Common myeloid progenitor, CD34-positive (primary cell): ENCODE results near the gene ADAM30.
"Not testable (repeated sequence)": the region's sequence is repeated elsewhere in the genome, so short reads cannot be mapped to it uniquely, and the experiment has no call there.

Experiments used
- CTCF ChIA-PET: fragments of 350-600 bp; sonication (Branson Sonifier 250); formaldehyde crosslinking; loops from one replicate; lab custom pipeline; 2021; ENCODE audit warnings: antibody characterized with exemption; lab: Charles Lee
- POLR2A ChIA-PET: fragments of 350-600 bp; sonication (Branson Sonifier 250); formaldehyde crosslinking; loops from one replicate; lab custom pipeline; 2021; ENCODE audit warnings: antibody characterized with exemption; lab: Charles Lee
- DNase-seq, 3 donors: peaks; one replicate each; pipeline versions ENCODE4 v3.0.0 to v3.0.0-alpha.2; 2013
- H3K27ac ChIP-seq, 2 experiments: 1 replicate in 1 of 2; 2 replicates in 1 of 2; pipeline ENCODE4 v1.7.0; 2013; ENCODE audit warnings: inconsistent platforms in 2 of 2, low read length in 2 of 2, mild to moderate bottlenecking in 2 of 2, low read depth in 1 of 2, moderate library complexity in 1 of 2; ENCODE audit not compliant: severe bottlenecking in 2 of 2, insufficient read depth in 1 of 2, poor library complexity in 1 of 2
- H3K27me3 ChIP-seq, 5 experiments: replicated peaks in 2 of 5; 1 replicate in 3 of 5; 2 replicates in 2 of 5; pipeline versions ENCODE4 v1.6.1 to v1.7.0; 2013; ENCODE audit warnings: low read length in 4 of 5, mild to moderate bottlenecking in 2 of 5, moderate library complexity in 2 of 5, inconsistent platforms in 1 of 5; ENCODE audit not compliant: insufficient read depth in 5 of 5, control insufficient read depth in 4 of 5
- H3K36me3 ChIP-seq, 4 experiments: 1 replicate in 2 of 4; 2 replicates in 2 of 4; pipeline versions ENCODE4 v1.6.1 to v1.7.0; 2013; ENCODE audit warnings: low read length in 3 of 4, control low read depth in 1 of 4, mild to moderate bottlenecking in 1 of 4; ENCODE audit not compliant: control insufficient read depth in 4 of 4, insufficient read depth in 4 of 4
- H3K4me1 ChIP-seq, 4 experiments: 1 replicate in 3 of 4; 2 replicates in 1 of 4; pipeline versions ENCODE4 v1.6.1 to v1.7.1; 2013; ENCODE audit warnings: low read length in 3 of 4, mild to moderate bottlenecking in 3 of 4, control low read depth in 1 of 4, inconsistent platforms in 1 of 4, moderate library complexity in 1 of 4; ENCODE audit not compliant: control insufficient read depth in 4 of 4, insufficient read depth in 4 of 4; ENCODE audit errors: control extremely low read depth in 1 of 4
- H3K4me3 ChIP-seq, 7 experiments: 1 replicate in 4 of 7; 2 replicates in 3 of 7; pipeline versions ENCODE4 v1.5.1 to v1.7.0; 2013; ENCODE audit warnings: mild to moderate bottlenecking in 7 of 7, low read length in 6 of 7, moderate library complexity in 6 of 7, inconsistent platforms in 2 of 7, low read depth in 2 of 7, control low read depth in 1 of 7; ENCODE audit not compliant: insufficient read depth in 4 of 7, control insufficient read depth in 1 of 7; ENCODE audit errors: extremely low read depth in 1 of 7
- H3K9me3 ChIP-seq, 5 experiments: 1 replicate in 4 of 5; 2 replicates in 1 of 5; pipeline versions ENCODE4 v1.6.1 to v1.7.1; 2013; ENCODE audit warnings: low read length in 4 of 5, mild to moderate bottlenecking in 2 of 5, inconsistent platforms in 1 of 5, low read depth in 1 of 5, moderate library complexity in 1 of 5; ENCODE audit not compliant: control insufficient read depth in 4 of 5, insufficient read depth in 2 of 5; ENCODE audit errors: control extremely low read depth in 1 of 5
- WGBS: methylation state at CpG from one replicate; pipeline ENCODE4 v1.1.5; 2013; ENCODE audit not compliant: insufficient coverage; 5-methylcytosine and 5-hydroxymethylcytosine counted together

ADAM30 gene

GRCh38 chr1:119853155-119853554, 43.2 kb downstream of the ADAM30 start:
- H3K27ac ChIP-seq: no peak overlapping the region
- H3K4me1 ChIP-seq: peaks cover 0 to 2% (median under 1%) of the 10 kb centered on the region in 4 experiments
- CTCF ChIA-PET: interaction anchor here (0.8 kb wide), 1 partner anchor 20 kb away, joined by 3 read pairs; no protein-coding TSS in a partner anchor
- POLR2A ChIA-PET: no interaction called here
- WGBS: 97% methylated on average over 21 of the region's 23 CpGs
- DNase-seq: no peak
- no peaks in the 10 kb centered on the region for H3K27me3 ChIP-seq
- no peaks in the 10 kb centered on the region for H3K36me3 ChIP-seq
- no peaks in the 10 kb centered on the region for H3K9me3 ChIP-seq
- H3K4me3 ChIP-seq: no peak overlapping the region

DNA sequence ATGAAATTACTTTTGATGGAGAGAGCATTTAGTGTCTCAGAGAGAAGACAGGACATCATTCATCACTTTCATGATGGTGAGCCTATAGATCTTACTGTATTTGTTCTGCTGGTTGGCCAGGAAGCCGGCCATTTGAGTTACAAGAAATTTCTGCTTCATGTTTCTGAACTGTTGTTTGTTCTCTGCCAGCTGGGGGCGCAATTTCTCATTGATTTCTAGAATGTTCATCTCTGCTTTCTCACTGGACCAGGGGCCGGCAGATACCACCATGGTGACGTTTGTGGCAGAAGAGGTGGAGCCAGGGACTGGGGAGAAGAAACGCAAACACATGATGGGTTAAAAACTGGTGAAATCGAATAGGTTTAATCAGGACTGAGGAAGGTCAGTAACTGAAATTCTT, 52.1 kb downstream of the ADAM30 start:
- 84% methylated on average over 6 of the region's 6 CpGs for WGBS
- H3K4me1 ChIP-seq, H3K4me3 ChIP-seq, POLR2A ChIA-PET, H3K27ac ChIP-seq, H3K9me3 ChIP-seq, H3K36me3 ChIP-seq, DNase-seq, H3K27me3 ChIP-seq: not testable (repeated sequence)
- CTCF ChIA-PET: interaction anchor here (0.9 kb wide), 1 partner anchor 16 kb away, joined by 3 read pairs; no protein-coding TSS in a partner anchor
